Fibroblast of skin of right biceps (primary cell): ENCODE data around the gene CABLES1.
A peak's percentile ranks its signal among the peaks of the same experiment; 100 is the strongest.
"Not testable (repeated sequence)": the region's sequence is repeated elsewhere in the genome, so short reads cannot be mapped to it uniquely, and the experiment has no call there.

Experiments used
- DNase-seq: peaks from one replicate; pipeline ENCODE4 v3.0.0-alpha.2; 2013

Gene CABLES1

DNA sequence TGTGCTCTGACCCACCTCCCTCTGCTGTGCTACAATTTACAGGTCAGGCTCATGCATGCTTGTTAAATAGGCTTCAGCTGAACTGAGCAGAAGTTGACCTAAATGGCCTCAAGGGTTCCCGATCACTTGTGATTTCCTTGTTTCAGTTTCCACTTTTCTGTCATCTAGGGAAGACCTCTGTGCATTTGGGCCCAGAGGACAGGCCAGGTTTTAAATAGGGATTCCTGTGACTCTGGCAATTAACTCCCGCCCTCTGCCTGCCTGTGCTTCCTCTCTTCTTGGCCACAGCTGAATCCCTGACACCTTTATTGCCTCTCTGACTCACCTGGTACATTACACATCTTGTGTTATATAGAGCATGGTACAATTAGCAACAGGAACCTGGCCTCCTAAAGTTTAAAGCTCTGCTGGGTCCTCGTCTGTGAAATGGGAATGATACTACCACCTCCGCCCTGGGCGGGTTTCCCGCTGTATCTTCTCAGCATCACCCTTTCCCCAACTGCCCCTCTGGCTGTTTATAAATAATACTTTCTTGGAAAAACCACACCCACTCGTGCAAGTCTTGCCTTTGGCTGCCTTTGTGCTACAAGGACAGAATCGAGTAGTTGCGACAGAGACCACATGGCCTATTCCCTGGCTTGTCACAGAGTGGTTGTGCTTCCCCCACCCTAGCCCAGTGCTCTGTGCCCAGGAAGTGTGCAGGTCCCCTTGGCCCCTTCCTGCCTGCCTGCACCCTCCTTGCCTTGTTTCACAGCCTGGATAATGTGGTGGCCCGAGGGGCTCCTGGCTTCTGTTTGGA, 7.9 kb downstream of the CABLES1 start:
- DNase-seq: peak; percentile 21

DNA sequence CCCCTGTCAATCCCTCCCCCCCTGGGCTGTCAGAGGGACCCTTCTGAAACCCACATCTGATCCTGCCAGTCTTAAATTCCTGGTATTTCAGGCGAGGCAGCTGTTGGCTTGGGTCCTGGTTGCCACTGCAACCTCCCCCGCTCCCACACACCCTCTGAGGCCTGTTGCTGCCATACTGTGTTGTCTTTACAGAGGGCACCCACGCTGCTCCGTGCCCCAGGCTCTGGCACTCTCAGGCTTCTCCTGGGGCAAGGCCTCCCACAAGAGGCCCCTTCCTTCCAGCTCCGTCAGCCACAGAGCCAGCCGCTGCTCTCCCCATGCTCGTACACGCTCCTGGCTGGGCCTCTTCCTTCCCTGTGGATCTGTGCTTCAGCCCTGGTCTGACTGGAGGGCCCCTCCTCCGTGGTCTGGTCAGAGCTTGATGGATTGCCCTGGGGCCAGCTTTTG, 8.6 kb downstream of the CABLES1 start:
- DNase-seq: peak; percentile 22

DNA sequence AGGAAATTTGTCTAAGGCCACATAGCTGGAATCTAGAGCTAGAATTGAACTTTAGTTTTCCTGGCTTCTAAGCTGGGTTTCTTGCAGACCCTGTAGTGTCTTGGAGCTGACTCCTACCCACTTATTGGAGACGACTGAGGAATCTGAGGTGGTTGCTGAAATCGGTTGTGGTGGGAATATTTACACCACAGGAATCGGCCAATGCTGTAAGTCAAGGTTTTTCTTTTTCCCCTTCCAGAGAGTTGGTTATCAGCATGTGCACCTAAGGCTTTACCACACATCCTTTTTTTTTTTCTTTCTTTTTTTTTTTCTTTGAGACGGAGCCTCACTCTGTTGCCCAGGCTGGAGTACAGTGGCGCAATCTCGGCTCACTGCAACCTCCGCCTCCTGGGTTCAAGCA, 9.4 kb downstream of the CABLES1 start:
- DNase-seq: no peak

DNA sequence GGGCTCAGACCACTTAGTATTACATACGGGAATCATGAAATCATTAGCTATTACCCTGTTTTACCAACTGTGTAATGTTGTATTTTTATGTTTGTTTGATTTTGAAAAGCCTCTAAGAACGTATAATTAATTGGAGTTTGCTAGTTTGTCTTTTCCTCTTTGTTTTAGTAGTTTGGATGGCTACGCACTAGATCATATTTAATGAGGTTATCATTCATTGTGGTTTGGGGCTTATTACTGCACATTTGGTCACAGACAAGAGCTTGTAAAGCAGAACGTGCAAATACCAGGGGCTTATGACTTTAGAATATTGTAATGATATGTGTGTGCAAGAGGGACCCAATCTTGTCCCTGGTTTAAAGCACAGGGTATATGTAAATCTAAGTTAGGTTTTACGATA, 10.3 kb downstream of the CABLES1 start:
- DNase-seq: no peak

DNA sequence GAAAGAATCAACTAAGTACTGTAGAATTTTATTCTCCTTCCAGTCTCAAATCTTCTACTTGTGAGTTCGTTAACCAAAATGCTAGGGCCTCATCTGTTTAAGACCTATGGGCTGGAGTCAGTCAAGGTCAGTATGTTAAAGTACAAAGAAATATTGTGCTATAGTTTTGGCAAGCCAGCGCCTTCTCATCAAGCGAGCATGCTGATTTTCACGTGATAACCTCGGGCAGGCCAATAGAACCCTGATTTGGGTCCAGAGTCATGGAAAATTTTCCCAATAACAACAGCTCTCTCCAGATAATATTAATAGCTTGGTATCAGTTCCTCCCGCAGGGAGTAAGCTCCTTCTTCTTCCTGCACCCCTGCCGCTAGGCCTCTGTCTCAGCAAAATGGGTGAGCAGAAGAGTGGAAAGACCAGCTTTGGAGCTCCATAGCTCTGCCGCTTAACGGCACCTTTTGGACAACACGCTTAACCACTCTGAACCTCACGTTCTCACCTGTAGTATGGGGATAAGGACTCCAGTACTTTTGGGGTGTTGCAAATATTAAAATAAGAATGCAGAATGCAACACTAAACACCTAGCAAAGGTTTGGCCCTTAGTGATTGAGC, 11.7 kb downstream of the CABLES1 start:
- no peak for DNase-seq

DNA sequence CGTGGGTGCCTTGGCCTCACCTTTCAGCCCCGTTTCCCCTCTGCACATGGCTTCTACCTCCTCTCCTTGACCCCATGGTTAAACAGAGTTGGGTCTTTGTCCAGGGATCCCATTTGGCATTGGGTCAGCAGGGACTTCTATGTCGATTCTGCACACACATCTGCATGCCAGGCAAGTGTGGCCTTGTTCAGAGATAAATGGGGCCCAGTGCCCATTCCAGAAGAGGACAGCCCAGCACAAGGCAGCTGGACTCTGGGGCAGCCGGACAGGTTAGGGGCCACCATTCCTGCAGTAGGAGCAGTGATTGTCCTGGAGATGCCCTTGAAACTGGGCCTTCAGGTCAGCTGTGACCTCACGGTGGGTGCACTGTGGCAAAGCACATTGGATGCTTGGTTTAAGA, 13.1 kb downstream of the CABLES1 start:
- DNase-seq: no peak

DNA sequence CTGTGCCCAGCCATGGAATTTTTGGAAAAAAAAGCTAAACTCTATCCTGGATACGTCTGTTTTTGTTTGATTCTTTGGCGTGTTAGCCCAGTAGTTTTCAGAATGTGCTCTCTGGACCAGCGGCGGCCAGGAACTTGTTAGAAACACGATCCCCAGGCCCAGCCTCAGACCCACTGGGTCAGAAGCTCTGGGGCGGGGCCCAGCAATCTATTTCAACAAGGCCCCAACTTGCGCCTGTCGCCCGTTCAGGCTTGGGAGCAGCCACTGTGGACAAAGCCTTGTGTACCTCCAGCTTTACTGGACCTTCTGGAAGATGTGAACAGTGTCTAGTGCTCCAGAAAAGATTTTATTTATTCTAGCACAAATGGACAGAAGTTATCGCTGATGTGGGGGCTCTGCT, 14.3 kb downstream of the CABLES1 start:
- no peak for DNase-seq

DNA sequence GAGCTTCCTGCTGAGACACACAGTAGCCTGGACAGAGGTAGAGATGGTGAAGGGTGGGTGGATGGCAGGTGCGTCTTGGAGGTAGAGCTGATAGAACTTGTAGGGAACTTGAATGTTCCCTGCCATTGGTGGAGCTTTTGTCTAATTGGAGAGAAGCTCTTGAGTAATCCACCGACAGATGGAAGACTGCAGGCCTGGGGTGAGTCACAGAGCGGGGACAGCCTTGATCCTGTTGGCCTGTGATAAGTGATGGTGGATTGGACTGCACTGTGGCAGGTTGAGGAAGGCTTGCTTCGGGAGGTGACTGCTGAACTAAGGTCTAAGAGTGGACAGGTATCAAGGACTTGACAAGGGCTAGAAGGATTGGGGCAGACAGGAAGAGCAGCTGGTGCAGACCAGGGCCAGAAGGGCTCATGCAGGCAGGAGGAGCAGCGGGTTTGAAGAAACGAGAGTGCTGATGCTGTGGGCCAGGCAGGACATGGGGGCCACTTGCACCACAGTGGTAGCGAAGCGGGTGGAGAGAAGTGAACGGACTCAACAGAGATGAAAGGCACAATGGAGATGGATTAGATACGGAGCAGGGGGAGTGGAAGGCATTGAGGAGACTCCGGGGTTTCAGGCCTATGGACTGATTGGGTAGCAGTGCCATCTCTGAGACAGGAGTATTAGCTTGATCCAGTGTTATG, 16.3 kb downstream of the CABLES1 start:
- DNase-seq: no peak

DNA sequence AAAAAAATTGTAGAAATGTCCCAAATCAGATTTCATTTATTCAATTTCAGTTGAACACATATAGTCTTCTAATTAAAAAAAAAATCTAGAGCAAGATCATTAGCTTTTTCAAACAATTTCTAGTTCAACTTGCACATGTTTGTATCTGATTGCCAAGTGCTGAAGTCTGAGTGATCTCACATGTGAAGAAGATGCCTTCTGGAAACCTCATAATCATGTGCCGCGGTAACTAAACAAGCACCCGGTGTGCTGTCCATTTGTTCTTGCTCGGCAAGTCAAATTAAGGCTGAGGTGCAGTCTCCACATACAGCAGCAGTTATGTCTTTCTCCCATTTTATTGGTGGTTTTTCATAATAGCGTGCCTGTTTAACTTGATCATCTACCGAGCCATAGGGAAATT, 18.7 kb downstream of the CABLES1 start:
- DNase-seq: no peak

DNA sequence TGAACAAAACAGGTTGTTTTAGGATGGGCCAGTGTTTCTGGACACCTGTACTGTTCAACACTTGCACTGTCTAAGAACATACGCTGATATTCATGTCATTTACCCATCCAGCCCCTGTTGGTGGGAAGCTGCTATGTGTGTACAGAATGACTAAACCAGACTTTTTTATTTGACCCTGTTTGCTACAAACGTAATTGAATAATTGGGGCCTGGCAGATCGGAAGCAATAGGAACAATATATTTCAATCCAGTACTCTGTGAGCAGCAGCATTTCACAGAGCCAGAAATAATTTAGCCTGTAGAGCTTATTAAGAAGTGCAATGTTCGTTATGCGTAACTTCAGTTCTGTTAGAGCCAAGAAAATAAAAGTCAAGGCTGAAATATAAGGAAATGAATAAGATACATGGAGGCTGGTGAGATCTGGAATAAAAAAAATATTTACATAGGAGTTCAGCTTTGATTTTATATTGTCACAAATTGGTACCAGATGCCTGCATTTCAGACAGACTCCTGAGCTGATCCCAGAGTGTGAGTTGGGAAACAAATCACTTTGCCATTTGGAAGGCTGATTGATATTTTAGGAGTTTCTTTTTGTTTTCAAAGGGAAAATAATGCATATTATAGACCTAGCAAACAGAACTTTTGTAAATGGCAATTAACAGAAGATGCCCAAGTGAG, 19.7 kb downstream of the CABLES1 start:
- peak; percentile 54 for DNase-seq

DNA sequence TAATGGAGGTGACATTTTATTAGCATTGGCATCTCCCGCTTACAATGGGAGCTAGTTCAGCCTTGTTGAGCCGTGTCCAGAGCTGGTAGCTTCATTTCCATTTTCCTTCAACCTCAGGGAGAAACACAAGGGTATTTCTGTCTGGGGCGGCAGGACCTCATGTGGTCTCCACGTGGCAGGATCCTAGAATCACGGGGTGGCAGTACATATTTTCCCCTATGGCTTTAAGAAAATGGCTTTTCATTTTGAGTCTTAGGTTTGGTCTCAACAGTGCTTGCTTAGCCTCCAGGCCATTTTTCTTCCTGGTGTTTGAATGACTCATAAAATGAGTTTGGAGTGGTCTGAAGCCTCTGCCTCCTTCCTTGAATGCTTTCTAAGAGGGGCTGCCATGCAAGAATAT, 20.3 kb downstream of the CABLES1 start:
- peak; percentile 33 for DNase-seq

DNA sequence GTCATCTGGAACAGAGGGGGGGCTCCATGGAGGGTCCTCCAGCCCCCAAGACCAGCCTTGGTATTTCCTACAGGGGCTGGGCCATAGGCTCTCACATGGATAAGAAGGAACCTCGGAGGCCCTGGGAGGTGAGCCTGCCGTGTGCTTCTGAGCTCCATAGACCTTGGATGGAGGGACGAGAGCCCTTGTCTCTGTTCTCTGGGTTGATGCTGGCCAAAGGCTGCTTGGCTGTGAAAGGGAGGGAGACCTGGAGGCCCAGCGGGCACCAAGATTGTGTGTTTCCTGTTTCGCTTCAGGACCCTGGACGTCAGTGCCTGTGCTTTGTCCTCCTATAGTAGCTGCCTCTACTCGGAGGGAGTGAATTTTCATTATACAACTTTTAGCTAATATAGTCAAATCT, 20.8 kb downstream of the CABLES1 start:
- DNase-seq: no peak

DNA sequence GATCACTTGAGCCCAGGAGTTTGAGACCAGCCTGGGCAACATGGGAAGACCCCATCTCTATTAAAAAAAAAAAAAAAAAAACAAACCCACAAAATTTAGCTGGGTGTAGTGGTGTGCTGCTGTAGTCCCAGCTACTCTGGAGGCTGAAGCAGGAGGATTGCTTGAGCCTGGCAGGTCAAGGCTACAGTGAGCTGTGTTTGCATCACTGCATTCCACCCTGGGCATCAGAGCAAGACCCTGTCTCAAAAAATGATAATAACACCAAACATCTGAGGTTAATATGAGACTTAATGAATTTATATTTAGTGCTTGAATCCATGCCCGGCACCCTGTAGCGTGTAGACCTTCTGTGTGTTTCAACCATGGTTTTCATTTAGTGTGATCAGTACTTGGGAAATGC, 22.8 kb downstream of the CABLES1 start:
- no peak for DNase-seq

DNA sequence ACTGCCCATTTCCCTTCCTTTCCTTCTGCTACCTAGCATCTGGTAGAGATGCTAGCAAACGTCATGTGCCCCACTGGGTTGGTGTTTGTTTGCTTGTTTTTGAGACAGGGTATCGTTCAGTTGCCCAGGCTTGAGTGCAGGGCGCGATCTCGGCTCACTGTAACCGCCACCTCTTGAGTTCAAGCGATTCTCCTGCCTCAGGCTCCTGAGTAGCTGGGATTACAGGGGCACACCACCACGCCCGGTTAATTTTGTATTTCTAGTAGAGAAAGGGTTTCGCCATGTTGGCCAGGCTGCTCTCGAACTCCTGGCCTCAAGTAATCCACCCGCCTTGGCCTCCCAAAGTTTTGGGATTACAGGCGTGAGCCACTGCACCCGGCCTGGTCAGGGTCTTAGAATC, 23.6 kb downstream of the CABLES1 start:
- not testable (repeated sequence) for DNase-seq

DNA sequence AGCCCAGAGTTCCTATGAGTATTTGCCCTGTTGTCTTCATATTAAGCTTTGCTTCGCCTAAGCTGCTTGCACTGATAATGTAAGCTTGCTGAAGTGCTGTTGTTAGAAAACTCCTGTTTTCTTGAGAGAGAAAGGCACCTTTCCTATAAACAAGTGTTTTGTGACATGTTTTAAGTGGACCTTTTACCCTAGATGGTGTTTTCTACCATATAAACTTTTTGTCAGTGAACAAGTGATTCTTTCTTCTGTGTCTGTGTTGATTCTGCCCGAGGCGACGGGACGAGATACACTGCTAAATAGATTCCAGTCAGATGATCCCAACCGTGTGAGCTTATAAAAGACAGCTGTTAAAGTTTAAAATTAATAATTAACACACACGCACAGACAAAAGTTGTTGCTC, 24.1 kb downstream of the CABLES1 start:
- no peak for DNase-seq

DNA sequence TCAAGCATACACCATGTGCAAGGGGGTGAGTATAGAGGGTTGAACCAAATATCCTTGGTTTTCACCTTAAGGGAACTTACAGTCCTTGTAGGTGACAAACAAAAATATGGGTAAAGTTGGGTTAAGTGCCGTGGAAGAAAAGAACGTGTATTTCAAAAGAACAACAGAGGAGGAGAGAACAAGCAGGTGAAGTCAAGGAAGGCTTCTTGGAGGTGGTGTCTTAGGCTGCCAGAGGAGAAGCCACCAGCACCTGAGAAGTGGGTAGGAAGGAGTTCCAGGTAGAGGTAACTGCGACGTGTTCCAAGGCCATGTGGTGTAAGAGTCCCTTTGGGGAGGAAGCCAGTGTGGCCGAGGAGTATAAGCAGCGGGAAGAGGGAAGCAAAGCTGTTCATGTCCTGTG, 27.2 kb downstream of the CABLES1 start:
- DNase-seq: no peak

DNA sequence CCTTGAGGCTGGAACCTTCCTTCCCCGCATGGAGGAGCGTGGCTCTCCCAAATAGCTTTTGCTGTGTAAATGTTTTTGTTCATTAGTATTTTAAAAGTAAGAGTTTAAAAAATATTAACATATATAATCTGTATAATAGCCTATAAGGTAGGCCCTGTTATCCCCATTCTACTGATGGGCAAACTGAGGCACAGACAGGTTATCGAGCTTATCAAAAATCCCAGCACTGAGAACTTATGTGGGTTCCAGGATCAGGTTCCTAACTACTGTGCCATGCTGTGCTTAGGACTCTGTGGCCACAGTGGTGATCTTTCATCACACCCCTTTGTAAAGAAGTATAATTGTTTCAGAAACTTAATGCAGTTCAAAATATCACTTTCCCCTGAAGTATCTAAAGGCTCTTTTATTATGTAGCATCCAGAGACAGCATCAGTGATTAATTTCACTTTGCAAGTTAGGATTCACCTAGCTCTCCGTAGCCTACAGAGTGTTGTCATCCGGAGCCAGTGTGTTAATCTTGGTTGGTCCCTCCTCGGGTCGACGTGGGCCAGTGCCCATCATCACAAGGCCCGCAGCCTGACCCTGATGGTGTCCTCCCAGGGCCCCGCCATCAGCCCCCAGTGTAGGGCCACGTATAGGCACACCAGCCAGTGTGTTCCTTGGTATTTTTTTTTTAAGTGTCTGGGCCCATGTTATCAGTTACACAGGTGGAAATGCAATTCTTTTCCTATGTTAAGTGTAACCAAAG, 28.7 kb downstream of the CABLES1 start:
- DNase-seq: no peak

DNA sequence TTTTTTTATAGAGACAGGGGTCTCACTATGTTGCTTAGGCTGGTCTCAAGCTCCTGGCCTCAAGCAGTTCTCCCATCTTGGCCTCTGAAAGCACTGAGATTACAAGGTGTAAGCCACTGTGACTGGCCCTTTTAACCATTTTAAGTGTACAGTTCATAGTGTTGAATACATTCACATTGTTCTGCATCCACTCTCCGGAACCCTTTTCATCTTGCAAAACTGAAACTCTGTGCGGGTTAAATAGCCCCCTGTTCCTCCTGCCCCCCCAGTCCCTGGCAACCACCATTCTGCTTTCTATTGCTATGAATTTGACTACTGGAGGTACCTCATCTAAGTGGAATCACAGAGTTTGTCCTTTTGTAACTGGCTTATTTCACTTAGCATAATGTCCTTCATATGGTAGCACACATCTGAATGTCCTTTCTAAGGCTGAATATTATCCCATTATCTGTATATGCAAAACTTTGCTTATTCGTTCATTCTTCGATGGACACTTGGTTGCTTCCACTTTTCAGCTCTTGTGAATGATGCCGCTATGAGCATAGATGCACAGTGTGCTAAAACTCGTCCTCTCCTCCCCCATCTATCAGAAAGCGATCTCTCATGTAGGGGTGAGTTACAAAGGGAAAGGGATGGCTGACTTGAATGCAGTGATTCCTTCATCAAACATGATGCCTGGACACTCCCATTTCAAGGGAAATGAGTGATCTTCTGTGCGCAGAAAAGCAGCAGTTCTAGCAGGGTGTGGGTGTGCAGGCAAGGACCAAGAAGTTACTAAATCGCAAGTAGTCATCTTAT, 30.2 kb downstream of the CABLES1 start:
- DNase-seq: no peak

DNA sequence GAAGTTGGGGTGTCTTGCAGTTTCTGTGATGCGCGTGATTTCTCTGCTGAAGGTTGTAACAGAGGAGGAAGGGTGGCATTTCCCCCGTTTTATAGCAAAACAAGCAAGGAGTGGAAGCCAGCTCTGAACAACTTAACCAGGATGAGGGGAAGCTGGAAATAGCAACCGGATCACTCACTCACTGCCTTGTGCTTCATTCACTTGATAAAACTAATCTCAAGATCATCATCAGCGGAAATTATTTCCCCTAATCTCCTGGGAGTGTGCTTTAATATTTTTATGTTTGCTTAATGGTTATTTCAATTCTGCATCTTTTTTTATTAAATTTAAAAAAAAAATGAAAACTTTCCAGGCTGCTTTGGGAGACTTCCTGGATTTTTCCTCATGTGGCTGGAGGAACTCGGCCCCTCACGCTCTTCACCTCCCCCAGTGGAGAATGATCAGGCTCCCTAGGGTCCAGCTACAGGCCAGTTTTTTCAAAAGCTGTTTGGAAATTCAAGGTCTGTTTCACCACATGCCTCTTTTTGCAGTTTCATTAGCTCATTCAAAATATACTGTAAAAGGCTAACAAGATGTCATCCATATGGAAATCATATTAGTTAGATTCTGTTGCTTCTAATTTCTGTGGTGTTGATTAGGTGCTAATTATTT, 31.7 kb downstream of the CABLES1 start:
- peak; percentile 38 for DNase-seq

DNA sequence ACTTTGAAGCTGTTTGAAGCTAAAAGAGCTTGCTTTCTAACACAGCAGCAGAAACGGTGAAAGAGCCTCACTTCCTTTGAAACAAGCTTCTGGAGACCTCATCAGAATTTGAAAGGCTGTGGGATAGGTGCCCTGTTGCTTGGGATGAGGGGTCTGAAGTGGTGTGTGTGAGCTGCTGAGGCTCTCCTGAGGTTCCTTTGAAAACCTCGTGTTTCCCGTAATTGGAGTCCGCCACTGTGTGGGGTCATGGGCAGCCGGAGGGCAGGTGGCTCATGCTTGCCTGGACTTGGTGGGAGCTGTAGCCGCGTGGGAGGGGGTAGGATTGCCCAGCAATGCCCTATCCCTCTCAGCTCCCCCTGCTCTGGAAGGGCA, 34.4 kb downstream of the CABLES1 start:
- DNase-seq: no peak

DNA sequence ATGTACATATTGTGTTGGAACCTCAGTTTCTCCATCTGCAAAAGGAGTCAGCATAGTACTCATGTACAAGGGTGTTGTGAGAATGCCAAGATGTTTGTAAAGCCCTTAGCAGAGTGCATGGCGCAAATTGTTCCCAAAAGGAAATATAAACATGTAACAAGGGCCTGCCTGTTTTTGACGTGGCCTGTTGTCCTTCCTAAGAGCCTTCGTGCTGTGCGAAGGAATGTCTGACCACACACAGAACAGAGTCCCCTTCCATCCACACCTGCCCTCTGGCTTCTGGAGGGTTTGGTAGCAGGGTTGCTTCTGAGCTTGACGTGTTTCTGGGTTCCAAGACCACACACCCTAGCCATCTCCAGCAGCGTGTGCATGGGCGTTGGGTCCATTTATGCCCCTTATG, 34.9 kb downstream of the CABLES1 start:
- no peak for DNase-seq
